NCI-H1092 treated with DMSO at 0.1 percent for 48 hours (cell line): Measurements from ENCODE around the gene LIN7A.

Source experiments
- DNase-seq: peaks from one replicate; lab custom pipeline; 2025; lab: John Stamatoyannopoulos, UW

Gene LIN7A

DNA sequence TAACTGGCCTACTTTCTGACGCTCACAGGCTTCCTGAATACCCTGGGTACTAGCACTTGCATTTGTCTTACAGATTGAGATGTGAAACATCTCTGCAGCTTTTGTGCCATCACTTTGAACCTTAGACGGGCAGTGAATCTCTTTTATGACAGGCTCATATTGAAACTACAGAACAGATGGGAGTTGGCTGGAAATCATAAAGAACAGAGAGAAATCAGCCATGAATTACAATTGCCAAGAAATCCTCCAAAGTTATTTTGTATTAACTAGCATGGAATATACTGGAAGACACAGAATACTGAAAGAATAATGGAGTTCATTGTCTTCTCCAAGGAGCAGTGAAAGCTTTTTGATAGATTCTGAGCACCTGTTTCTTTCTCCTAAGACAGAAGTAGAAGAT, 188.3 kb downstream of the LIN7A start:
- no peak for DNase-seq

DNA sequence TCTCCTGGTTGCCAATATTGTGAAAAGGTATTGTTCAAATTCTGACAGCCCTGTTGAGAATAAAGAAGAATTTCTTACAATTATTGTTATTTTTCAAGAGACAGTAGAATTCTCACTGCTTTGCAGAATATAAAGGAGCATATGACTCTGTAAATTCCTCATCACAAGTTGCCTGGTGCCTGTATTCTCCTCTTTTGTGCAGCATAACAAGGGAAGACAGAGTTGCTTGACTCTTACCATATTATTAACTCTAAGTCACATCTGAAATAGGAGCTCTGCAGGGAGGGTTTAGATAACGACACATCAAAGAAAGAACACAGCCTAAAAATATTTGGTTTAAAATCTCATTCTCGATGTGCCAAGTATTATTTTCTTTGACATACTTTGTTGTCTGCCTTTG, 189.9 kb downstream of the LIN7A start:
- DNase-seq = no peak

DNA sequence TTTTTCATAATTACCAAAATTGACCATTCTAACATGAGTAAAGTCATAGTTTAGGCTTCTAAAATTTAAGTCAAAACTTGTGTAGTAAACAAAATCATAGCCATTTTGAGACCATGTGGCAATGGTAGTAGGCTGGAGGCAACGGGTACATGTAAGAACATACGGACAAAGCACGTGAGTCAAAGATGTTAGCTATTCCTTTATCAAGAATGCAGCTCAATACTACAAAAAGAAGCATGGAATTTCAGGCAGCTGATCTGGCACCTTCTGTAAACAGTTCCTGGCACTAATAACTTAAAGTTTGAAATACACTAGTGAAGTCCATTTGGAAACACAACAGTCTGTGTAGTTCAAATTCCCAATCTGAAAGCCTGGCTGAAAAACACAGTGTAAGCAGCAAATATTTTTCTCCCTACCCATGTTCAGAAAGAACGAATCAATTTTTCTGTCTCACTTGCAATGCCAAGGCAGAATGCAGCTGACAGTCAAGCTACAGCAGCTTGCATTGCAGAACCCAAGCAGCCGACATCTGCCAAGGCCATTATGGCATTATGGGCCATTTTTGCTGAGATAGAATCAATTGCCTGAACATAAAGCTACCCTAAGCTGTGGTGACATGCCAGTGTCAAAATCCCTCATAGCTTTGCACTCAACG, 191.8 kb downstream of the LIN7A start:
- no peak for DNase-seq
